Endothelial cell of umbilical vein (primary cell): ENCODE results near the gene PHB1. TPM values are rescaled to one million over a fixed set of nuclear protein-coding genes. Genes with fewer than 3 reads are reported as not detected.

Source experiments
- BruUV-seq: library from RNA; stranded (reverse); fragments of 400-500 nt; replicated peaks from 2 replicates; lab custom pipeline; 2021; lab: Mats Ljungman, UMichigan
- CTCF ChIA-PET: fragments of 300-600, 350-600 bp; sonication (Branson Sonifier 250); formaldehyde crosslinking; loops from one replicate; lab custom pipeline; 2021; ENCODE audit warnings: antibody characterized with exemption, inconsistent platforms; lab: Charles Lee
- POLR2A ChIA-PET: fragments of 300-600, 350-600 bp; sonication (Branson Sonifier 250); formaldehyde crosslinking; loops from one replicate; lab custom pipeline; 2021; ENCODE audit warnings: antibody characterized with exemption, inconsistent platforms; lab: Charles Lee
- DNase-seq: peaks from one replicate; pipeline ENCODE4 v3.0.0-alpha.2; 2011; ENCODE audit warnings: low read depth, low spot score
- FAIRE-seq: peaks from 2 replicates; lab custom pipeline; 2011; peaks lifted over from hg19 to GRCh38; lab: Jason Lieb, UNC
- H2AFZ ChIP-seq: 2 replicates; pipeline ENCODE4 v1.6.0; 2012; ENCODE audit warnings: low read depth, low read length, control low read depth, inconsistent platforms
- H3K27ac ChIP-seq: 2 replicates; pipeline ENCODE4 v1.5.1; 2011; ENCODE audit warnings: low read depth, mild to moderate bottlenecking, control low read depth, low read length, moderate library complexity; ENCODE audit not compliant: insufficient read depth
- H3K27me3 ChIP-seq, 2 experiments: 2 replicates each; pipeline versions ENCODE4 v1.6.0 to v1.6.1; 2011; ENCODE audit warnings: low read length in 2 of 2, mixed read lengths in 1 of 2; ENCODE audit not compliant: control insufficient read depth in 2 of 2, insufficient read depth in 2 of 2
- H3K36me3 ChIP-seq, 2 experiments: 2 replicates in 1 of 2; 3 replicates in 1 of 2; pipeline ENCODE4 v1.5.1; 2011; ENCODE audit warnings: low read length in 2 of 2, mild to moderate bottlenecking in 1 of 2, moderate library complexity in 1 of 2; ENCODE audit not compliant: control insufficient read depth in 2 of 2, insufficient read depth in 2 of 2; ENCODE audit errors: extremely low read depth in 1 of 2
- H3K4me1 ChIP-seq: 3 replicates; pipeline ENCODE4 v1.5.1; 2011; ENCODE audit warnings: mild to moderate bottlenecking, low read length; ENCODE audit not compliant: control insufficient read depth, insufficient read depth; ENCODE audit errors: extremely low read depth
- H3K4me2 ChIP-seq: 2 replicates; pipeline ENCODE4 v1.6.1; 2011; ENCODE audit warnings: low read length, control low read depth, mixed read lengths; ENCODE audit not compliant: insufficient read depth
- H3K4me3 ChIP-seq, 3 experiments: fragments of 200-600 bp in 1 of 3; sonication (generic), shearing (Covaris generic) in 1 of 3; replicated peaks in 1 of 3; 2 replicates each; pipeline ENCODE4 v1.5.1; 2011 to 2016; ENCODE audit warnings: control low read depth in 3 of 3, low read length in 3 of 3, mild to moderate bottlenecking in 2 of 3, inconsistent platforms in 1 of 3, low read depth in 1 of 3, moderate library complexity in 1 of 3; ENCODE audit not compliant: insufficient read depth in 1 of 3
- H3K79me2 ChIP-seq: 2 replicates; pipeline ENCODE4 v1.6.0; 2012; ENCODE audit warnings: low read length, inconsistent platforms; ENCODE audit not compliant: control insufficient read depth, insufficient read depth
- H3K9ac ChIP-seq: replicated peaks from 2 replicates; pipeline ENCODE3; 2011; ENCODE audit warnings: low read length, control low read depth; ENCODE audit not compliant: insufficient read depth; ENCODE audit errors: extremely low read depth
- H3K9me1 ChIP-seq: replicated peaks from 3 replicates; pipeline ENCODE4 v1.6.0; 2011; ENCODE audit warnings: mild to moderate bottlenecking, low read length; ENCODE audit not compliant: control insufficient read depth, insufficient read depth; ENCODE audit errors: extremely low read depth
- H3K9me3 ChIP-seq: replicated peaks from 2 replicates; pipeline ENCODE4 v1.5.1; 2012; ENCODE audit warnings: low read length, inconsistent platforms; ENCODE audit not compliant: control insufficient read depth, insufficient read depth
- H4K20me1 ChIP-seq: replicated peaks from 2 replicates; pipeline ENCODE3; 2011; ENCODE audit warnings: mild to moderate bottlenecking, low read length; ENCODE audit not compliant: control insufficient read depth, insufficient read depth; ENCODE audit errors: extremely low read depth
- EZH2 ChIP-seq: IDR thresholded peaks from 2 replicates; pipeline ENCODE4 v1.6.1; 2012; ENCODE audit warnings: borderline replicate concordance, low read depth, mild to moderate bottlenecking, moderate library complexity, low read length, inconsistent platforms; ENCODE audit not compliant: severe bottlenecking
- FOS ChIP-seq: IDR thresholded peaks from 2 replicates; pipeline ENCODE4 v1.6.1; 2011; ENCODE audit warnings: mild to moderate bottlenecking, low read length, moderate library complexity, borderline replicate concordance; ENCODE audit not compliant: insufficient read depth
- GATA2 ChIP-seq: IDR thresholded peaks from 2 replicates; pipeline ENCODE4 v1.7.0; 2011; ENCODE audit warnings: low read depth, mild to moderate bottlenecking, moderate library complexity, mixed read lengths, low read length; ENCODE audit not compliant: insufficient read length, insufficient read depth
- JUN ChIP-seq: IDR thresholded peaks from 2 replicates; pipeline ENCODE4 v1.6.1; 2011; ENCODE audit warnings: borderline replicate concordance, low read depth; ENCODE audit not compliant: insufficient read length, insufficient read depth
- MAX ChIP-seq: IDR thresholded peaks from 2 replicates; pipeline ENCODE4 v1.6.1; 2011; ENCODE audit not compliant: insufficient read depth, insufficient read length
- MYC ChIP-seq: IDR thresholded peaks from one replicate; pipeline ENCODE4 v1.6.1; 2011; ENCODE audit warnings: mild to moderate bottlenecking, low read depth, low read length
- POLR2A ChIP-seq: IDR thresholded peaks from 2 replicates; pipeline ENCODE4 v1.6.1; 2012; ENCODE audit warnings: low read depth, mild to moderate bottlenecking, control low read depth, low read length
- POLR2AphosphoS5 ChIP-seq: IDR thresholded peaks from 2 replicates; pipeline ENCODE4 v1.6.1; 2012; ENCODE audit warnings: low read depth, mild to moderate bottlenecking, control low read depth, low read length, moderate library complexity; ENCODE audit not compliant: insufficient read depth
- dilution Hi-C: fragments of 300-500 bp; cut with MboI; formaldehyde crosslinking; loops from one replicate; pipeline ENCODE4 v1.15.0; 2019; ENCODE audit warnings: low sequenced_read_pairs; ENCODE audit not compliant: extremely low pct_ligation_motif_present
- intact Hi-C: fragments of 100-400 bp; cut with micrococcal nuclease; formaldehyde crosslinking; loops from one replicate; pipeline ENCODE4 v1.10.0; 2022
- polyA plus RNA-seq, 4 experiments: library from polyadenylated mRNA; depleted of rRNA in 3 of 4; stranded (reverse) in 3 of 4; unstranded in 1 of 4; fragments of >200 nt; gene quantifications; 2 replicates each; pipeline versions ENCODE4 v1.2.1 to v1.2.3, GENCODE V29; 2011 to 2012; ENCODE audit warnings: missing spikeins in 1 of 4
- total RNA-seq: library from RNA; stranded (reverse); gene quantifications from 2 replicates; pipeline ENCODE4 v1.2.3, GENCODE V29; 2021
- TF ChIP-seq, protein P1 (sequence below), 2 donors: IDR thresholded peaks; 1 replicate in 1 of 2; 2 replicates in 1 of 2; pipeline ENCODE4 v1.5.1; 2011; ENCODE audit warnings: low read length in 2 of 2, mild to moderate bottlenecking in 2 of 2, moderate library complexity in 2 of 2, control low read depth in 1 of 2, inconsistent platforms in 1 of 2, low read depth in 1 of 2; ENCODE audit not compliant: insufficient read depth in 1 of 2; ENCODE audit errors: extremely low read depth in 1 of 2

PHB1 gene
- total and polyA plus RNA-seq, 2 donors (not counting 3 experiments of a cell fraction or from before 2014, with no cell fraction given) = 222 to 287 TPM

DNA sequence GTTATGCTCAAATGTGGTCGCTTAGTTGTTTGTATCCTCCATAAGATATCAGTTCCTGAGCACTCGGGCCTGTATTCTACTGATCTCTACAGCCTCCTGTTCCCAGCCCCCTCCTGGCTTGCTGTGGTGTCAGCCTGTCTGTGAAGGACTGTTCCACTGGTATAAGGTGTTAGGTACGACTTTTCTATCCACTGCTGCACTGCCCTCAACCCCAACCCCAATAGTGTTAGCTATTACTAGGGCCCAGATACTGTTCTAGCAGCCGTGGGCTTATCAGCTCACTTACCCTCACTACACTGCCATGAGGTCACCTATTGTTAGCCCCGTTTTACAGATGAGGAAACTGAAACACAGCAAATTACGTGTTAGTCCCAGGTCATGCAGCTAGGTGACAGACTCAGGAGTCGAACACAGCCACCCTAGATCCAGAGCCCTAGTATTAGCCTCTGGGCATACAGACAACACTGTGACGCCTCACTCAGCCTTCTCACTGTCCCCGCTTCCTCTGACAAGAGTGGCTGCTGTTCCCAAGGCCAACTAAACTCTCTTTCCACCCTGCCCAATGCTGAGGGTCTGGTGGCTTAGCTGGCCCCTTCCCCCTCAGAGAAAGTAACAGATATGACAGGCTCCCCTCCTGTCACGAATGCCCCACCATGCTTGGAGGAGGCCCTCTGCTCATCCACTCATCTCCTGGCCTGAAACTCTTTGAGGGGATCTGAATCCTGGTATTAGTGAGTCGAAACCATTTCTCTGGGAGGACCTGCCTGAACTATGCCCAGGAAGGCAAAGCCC, 27.0 kb downstream of the PHB1 start:
- ChIA-PET POLR2A (no interaction called here), CTCF (interaction anchor here (2.5 to 4.0 kb wide), 2 partner anchors 19 to 72 kb away, joined by 9 to 13 read pairs; no protein-coding TSS in a partner anchor)
- no peaks in the 10 kb centered on the region for H3K79me2 ChIP-seq
- H2AFZ ChIP-seq = no peak overlapping the region
- H3K4me1 ChIP-seq = peaks cover 13% of the 10 kb centered on the region
- dilution Hi-C loops = no loop called here
- TF ChIP-seq EZH2 (no peak), POLR2A (no peak), JUN (no peak), POLR2AphosphoS5 (no peak), MAX (no peak), MYC (no peak), FOS (no peak), GATA2 (no peak)
- TF ChIP-seq, protein P1, sequence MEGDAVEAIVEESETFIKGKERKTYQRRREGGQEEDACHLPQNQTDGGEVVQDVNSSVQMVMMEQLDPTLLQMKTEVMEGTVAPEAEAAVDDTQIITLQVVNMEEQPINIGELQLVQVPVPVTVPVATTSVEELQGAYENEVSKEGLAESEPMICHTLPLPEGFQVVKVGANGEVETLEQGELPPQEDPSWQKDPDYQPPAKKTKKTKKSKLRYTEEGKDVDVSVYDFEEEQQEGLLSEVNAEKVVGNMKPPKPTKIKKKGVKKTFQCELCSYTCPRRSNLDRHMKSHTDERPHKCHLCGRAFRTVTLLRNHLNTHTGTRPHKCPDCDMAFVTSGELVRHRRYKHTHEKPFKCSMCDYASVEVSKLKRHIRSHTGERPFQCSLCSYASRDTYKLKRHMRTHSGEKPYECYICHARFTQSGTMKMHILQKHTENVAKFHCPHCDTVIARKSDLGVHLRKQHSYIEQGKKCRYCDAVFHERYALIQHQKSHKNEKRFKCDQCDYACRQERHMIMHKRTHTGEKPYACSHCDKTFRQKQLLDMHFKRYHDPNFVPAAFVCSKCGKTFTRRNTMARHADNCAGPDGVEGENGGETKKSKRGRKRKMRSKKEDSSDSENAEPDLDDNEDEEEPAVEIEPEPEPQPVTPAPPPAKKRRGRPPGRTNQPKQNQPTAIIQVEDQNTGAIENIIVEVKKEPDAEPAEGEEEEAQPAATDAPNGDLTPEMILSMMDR (IDR thresholded peaks at IDR 0.05; ENCODE audit: extremely low read depth in 1 of 2, insufficient read depth in 1 of 2, low read depth in 1 of 2, low read length in 2 of 2) = no peak
- H3K36me3 ChIP-seq = no peaks in the 10 kb centered on the region
- FAIRE-seq (no peak), DNase-seq (no peak)
- H3K4me3 ChIP-seq = no peak overlapping the region
- no peaks in the 10 kb centered on the region for H4K20me1 ChIP-seq
- no TSS peak for BruUV-seq
- no peak overlapping the region for H3K9ac ChIP-seq
- no peaks in the 10 kb centered on the region for H3K9me3 ChIP-seq
- intact Hi-C loops = no loop called here
- no peak overlapping the region for H3K27ac ChIP-seq
- H3K9me1 ChIP-seq = no peaks in the 10 kb centered on the region
- no peak overlapping the region for H3K4me2 ChIP-seq
- H3K27me3 ChIP-seq = no peaks in the 10 kb centered on the region
